HG03135 (cell line): Measurements from ENCODE around the gene CHST1.

Source experiments
- ATAC-seq: cut with Tn5 transposase; IDR thresholded peaks from one replicate; pipeline ENCODE4 v1.9.1; 2021; ENCODE audit warnings: mild to moderate bottlenecking, moderate library complexity; ENCODE audit not compliant: unreplicated experiment

The CHST1 gene

GRCh38 chr11:45647329-45647728 is 18.1 kb downstream of the CHST1 start:
- ATAC-seq, result no peak

GRCh38 chr11:45646275-45646927 is 19.0 kb downstream of the CHST1 start:
- ATAC-seq, result no peak

- ATAC-seq, result no peak
Observed at GRCh38 chr11:45644981-45645889, 20.2 kb downstream of the CHST1 start.

- ATAC-seq, result no peak
Observed at GRCh38 chr11:45643598-45644260, 21.7 kb downstream of the CHST1 start.

- no peak for ATAC-seq
Observed at GRCh38 chr11:45641961-45642360, 23.5 kb downstream of the CHST1 start.

GRCh38 chr11:45638051-45638450 is 27.4 kb downstream of the CHST1 start:
- no peak for ATAC-seq

GRCh38 chr11:45635907-45636306 is 29.5 kb downstream of the CHST1 start:
- no peak for ATAC-seq

GRCh38 chr11:45625611-45626010 is 39.8 kb downstream of the CHST1 start:
- no peak for ATAC-seq

- no peak for ATAC-seq
Observed at GRCh38 chr11:45624095-45624494, 41.3 kb downstream of the CHST1 start.

- ATAC-seq, result no peak
Observed at GRCh38 chr11:45622861-45623260, 42.6 kb downstream of the CHST1 start.

GRCh38 chr11:45622283-45622682 is 43.1 kb downstream of the CHST1 start:
- ATAC-seq, result no peak

GRCh38 chr11:45621588-45621987 is 43.8 kb downstream of the CHST1 start:
- no peak for ATAC-seq

- no peak for ATAC-seq
Observed at GRCh38 chr11:45620243-45620642, 45.2 kb downstream of the CHST1 start.

GRCh38 chr11:45618897-45619296 is 46.5 kb downstream of the CHST1 start:
- ATAC-seq, result no peak

GRCh38 chr11:45617871-45618601 is 47.4 kb downstream of the CHST1 start:
- ATAC-seq, result no peak

- ATAC-seq, result no peak
Observed at GRCh38 chr11:45616802-45617549, 48.4 kb downstream of the CHST1 start.

- ATAC-seq, result no peak
Observed at GRCh38 chr11:45615182-45615792, 50.1 kb downstream of the CHST1 start.

GRCh38 chr11:45614196-45614828 is 51.1 kb downstream of the CHST1 start:
- no peak for ATAC-seq

GRCh38 chr11:45610627-45611026 is 54.8 kb downstream of the CHST1 start:
- no peak for ATAC-seq
